ENCODE data around the gene OVOL3. TPM values are rescaled to one million over a fixed set of nuclear protein-coding genes. Genes with fewer than 3 reads are reported as not detected.

The OVOL3 gene
- total and polyA plus RNA-seq, 7 donors, result 0.13 TPM; not detected in 6

- H3K4me1 ChIP-seq, result no peaks in the 10 kb centered on the region
- DNase-seq, result no peak
- TF ChIP-seq CTCF (IDR thresholded peaks at IDR 0.05), result no peak
- no peak for ATAC-seq
- intact Hi-C loops (cut with DNase I), result no loop called here
- no peaks in the 10 kb centered on the region for H3K27me3 ChIP-seq (ENCODE audit: insufficient read depth in 3 of 3, low read length in 2 of 3)
- 88 to 97% (median 92%) methylated on average over 8 of the region's 8 CpGs for WGBS, 3 donors
- no peak overlapping the region for H3K4me3 ChIP-seq
- no peaks in the 10 kb centered on the region for H3K9me3 ChIP-seq
- no peaks in the 10 kb centered on the region for H3K36me3 ChIP-seq (ENCODE audit: insufficient read depth in 1 of 2, low read depth in 1 of 2)
- H3K27ac ChIP-seq, result no peak overlapping the region
Observed at GRCh38 chr19:36072081-36072480, 38.9 kb upstream of the OVOL3 start.

GRCh38 chr19:36073121-36073876 is 37.6 kb upstream of the OVOL3 start:
- TF ChIP-seq CTCF (IDR thresholded peaks at IDR 0.05), result no peak
- Histone ChIP-seq H3K4me1 (no peaks in the 10 kb centered on the region), H3K27ac (no peak overlapping the region), H3K9me3 (no peaks in the 10 kb centered on the region), H3K4me3 (no peak overlapping the region), H3K27me3 (ENCODE audit: insufficient read depth in 3 of 3, low read length in 2 of 3) (no peaks in the 10 kb centered on the region), H3K36me3 (ENCODE audit: insufficient read depth in 1 of 2, low read depth in 1 of 2) (no peaks in the 10 kb centered on the region)
- ATAC-seq (no peak), DNase-seq (no peak)
- intact Hi-C loops (cut with DNase I), result no loop called here
- WGBS, 3 donors, result 84 to 87% (median 86%) methylated on average over 10 of the region's 10 CpGs

GRCh38 chr19:36079389-36079945 is 31.5 kb upstream of the OVOL3 start:
- DNase-seq, result no peak
- Histone ChIP-seq H3K27me3 (ENCODE audit: insufficient read depth in 3 of 3, low read length in 2 of 3) (no peaks in the 10 kb centered on the region), H3K36me3 (ENCODE audit: insufficient read depth in 1 of 2, low read depth in 1 of 2) (no peaks in the 10 kb centered on the region), H3K4me1 (no peaks in the 10 kb centered on the region), H3K27ac (no peak overlapping the region), H3K4me3 (no peak overlapping the region), H3K9me3 (no peaks in the 10 kb centered on the region)
- intact Hi-C loops (cut with DNase I), result no loop called here
- ATAC-seq, result no peak
- 92 to 97% (median 95%) methylated on average over 3 of the region's 3 CpGs for WGBS, 3 donors
- no peak for TF ChIP-seq CTCF (IDR thresholded peaks at IDR 0.05)

- H3K36me3 ChIP-seq (ENCODE audit: insufficient read depth in 1 of 2, low read depth in 1 of 2), result no peaks in the 10 kb centered on the region
- intact Hi-C loops (cut with DNase I), result no loop called here
- H3K27ac ChIP-seq, result no peak overlapping the region
- no peaks in the 10 kb centered on the region for H3K9me3 ChIP-seq
- no peaks in the 10 kb centered on the region for H3K27me3 ChIP-seq (ENCODE audit: insufficient read depth in 3 of 3, low read length in 2 of 3)
- no peak overlapping the region for H3K4me3 ChIP-seq
- H3K4me1 ChIP-seq, result no peaks in the 10 kb centered on the region
- TF ChIP-seq CTCF (IDR thresholded peaks at IDR 0.05), result no peak
- WGBS, 3 donors, result 70 to 94% (median 75%) methylated on average over 3 of the region's 3 CpGs
- DNase-seq, result no peak
- ATAC-seq, result no peak
Observed at GRCh38 chr19:36081385-36081784, 29.6 kb upstream of the OVOL3 start.

Measured in psoas muscle (tissue), 8 donors.